DMS53 (cell line): ENCODE data around the gene SIGLEC1.

ENCODE experiments used
- DNase-seq: peaks from one replicate; lab custom pipeline; 2025; lab: John Stamatoyannopoulos, UW

SIGLEC1 gene

GRCh38 chr20:3728876-3729275, 16.5 kb upstream of the SIGLEC1 start:
- no peak for DNase-seq

GRCh38 chr20:3728354-3728753, 16.0 kb upstream of the SIGLEC1 start:
- DNase-seq, result no peak

DNA sequence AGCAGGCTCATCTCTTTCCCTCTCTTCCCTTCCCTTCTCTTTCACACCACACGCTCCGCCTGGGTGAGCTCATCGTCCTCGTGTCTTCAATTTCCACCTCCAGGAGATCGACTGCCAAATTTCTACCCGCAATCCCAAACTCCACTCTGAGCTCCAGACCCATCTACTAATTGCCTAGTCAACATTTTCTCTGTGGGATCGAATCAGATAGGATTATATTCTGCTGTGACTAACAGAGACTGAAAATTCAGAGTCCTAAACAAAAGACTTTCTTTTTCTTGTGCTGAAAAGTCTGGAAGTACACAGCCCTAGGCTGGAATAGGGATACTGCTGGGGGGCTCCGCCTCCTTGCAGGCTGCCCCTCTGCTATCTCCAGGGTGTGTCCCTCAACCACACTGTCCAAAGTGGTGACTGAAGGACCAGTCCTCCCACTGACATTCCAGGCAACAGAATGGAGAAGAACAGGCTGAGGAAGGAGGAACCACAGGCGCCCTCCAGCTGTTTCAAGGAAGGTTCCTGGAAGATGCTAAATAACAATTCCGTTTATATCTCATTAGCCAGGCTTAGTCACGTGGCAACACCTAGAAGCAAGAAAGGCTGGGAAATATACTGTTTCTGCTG, 15.1 kb upstream of the SIGLEC1 start:
- DNase-seq, result no peak

GRCh38 chr20:3724356-3724755, 12.0 kb upstream of the SIGLEC1 start:
- no peak for DNase-seq

DNA sequence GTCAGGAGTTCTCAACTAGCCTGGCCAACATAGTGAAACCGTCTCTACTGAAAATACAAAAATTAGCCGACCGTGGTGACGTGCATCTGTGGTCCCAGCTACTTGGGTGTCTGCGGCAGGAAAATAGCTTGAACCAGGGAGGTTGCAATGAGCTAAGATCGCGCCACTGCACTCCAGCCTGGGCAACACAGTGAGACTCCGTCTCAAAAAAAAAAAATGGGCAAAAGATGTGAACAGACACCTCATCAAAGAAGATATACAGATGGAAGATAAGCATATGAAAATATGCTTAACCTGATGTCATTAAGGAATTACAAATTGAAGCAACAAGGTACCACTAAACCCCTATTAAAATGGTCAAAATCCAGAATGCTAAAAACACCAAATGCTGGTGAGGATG, 10.9 kb upstream of the SIGLEC1 start:
- DNase-seq, result no peak

- no peak for DNase-seq
These were observed 9.5 kb upstream of the SIGLEC1 start for GRCh38 chr20:3721912-3722311.

GRCh38 chr20:3720626-3721025, 8.2 kb upstream of the SIGLEC1 start:
- DNase-seq, result no peak

GRCh38 chr20:3720068-3720467, 7.7 kb upstream of the SIGLEC1 start:
- DNase-seq, result no peak

- no peak for DNase-seq
These were observed 6.6 kb upstream of the SIGLEC1 start for GRCh38 chr20:3719046-3719445.

GRCh38 chr20:3716195-3716834, 3.9 kb upstream of the SIGLEC1 start:
- peak; percentile 78 for DNase-seq

DNA sequence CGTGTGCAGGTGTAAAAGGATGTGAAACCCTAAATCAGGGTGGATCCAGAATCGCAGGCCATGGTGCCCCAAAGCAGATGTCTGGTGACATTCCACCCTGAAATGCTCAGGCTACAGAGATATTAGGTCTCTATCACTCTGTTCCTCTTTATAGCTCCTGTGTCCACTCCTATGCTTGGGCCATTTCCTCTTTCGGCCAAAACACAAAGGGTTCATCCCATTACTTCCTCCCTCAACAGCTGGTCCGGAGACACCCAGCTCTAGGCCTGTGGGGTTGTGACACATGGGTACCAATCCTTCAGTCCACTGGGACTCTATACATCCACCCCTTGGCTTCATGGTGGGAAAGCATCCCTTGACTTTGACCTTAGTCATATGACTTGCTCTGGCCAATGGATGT, 1.7 kb upstream of the SIGLEC1 start:
- no peak for DNase-seq

DNA sequence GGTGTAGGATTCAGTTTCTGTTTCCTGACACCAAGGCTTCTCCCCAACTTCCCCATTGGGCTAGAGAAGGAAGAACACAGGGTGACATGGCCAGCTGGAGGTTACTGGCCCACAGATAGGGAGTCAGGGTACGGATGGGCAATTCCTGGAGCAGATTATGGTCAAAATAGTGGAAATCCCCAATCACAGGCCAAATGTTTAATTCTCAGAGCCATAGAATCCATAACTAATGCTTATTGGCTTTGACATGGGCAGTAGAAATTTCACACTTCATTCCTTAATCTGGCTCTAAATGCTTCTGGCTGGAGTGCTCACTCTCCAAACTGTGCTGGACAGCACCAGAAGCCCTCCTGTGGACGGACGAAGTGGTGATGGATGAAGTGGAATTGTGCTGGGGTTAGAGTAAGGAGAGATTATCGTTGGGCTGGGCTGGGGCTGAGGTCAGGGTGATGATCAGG, 887 bp downstream of the SIGLEC1 start:
- no peak for DNase-seq

- peak; percentile 58 for DNase-seq
These were observed 1.5 kb downstream of the SIGLEC1 start for GRCh38 chr20:3710703-3711483.

DNA sequence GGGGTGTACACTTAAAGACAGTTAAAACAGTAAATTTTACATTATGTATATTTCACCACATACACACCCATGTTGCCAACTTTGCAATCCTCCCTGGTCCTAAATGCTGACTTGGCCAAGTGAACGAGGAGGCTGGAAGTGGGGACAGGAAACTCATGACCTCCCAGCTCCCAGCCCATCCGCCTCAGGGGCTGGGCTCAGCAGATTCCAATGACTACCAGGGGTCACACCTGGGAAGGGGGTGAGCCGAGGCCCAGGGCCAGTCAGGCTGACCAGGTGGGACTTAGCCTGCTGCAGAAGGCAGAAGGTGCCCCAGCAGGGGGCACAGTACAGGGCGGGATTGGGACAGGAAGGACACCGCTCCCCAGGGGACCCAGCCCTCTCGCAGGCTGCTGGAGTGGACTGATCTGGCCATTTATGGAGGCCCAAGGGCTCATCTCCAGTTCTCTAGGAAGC, 2.4 kb downstream of the SIGLEC1 start:
- no peak for DNase-seq

DNA sequence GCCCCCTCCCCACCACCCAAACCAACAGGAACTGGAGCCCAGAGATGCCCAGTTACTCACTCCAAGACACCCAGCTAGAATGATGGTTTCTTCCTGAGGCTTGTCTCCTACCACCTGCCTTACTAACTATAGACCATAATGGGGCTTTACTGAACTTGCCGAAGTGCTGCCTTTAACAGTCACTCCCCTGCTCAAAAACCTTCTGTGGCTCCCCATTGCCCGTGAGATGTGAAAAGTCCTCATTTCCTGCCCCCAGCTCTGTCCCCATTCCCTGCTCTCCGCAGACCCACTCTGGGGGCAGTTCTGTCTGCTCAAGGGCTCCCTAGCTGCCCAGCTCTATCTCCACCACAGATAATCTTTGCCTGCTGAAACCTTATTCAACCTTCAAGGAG, 4.9 kb downstream of the SIGLEC1 start:
- DNase-seq, result no peak

- peak; percentile 23 for DNase-seq
These were observed 5.5 kb downstream of the SIGLEC1 start for GRCh38 chr20:3706774-3707507.

DNA sequence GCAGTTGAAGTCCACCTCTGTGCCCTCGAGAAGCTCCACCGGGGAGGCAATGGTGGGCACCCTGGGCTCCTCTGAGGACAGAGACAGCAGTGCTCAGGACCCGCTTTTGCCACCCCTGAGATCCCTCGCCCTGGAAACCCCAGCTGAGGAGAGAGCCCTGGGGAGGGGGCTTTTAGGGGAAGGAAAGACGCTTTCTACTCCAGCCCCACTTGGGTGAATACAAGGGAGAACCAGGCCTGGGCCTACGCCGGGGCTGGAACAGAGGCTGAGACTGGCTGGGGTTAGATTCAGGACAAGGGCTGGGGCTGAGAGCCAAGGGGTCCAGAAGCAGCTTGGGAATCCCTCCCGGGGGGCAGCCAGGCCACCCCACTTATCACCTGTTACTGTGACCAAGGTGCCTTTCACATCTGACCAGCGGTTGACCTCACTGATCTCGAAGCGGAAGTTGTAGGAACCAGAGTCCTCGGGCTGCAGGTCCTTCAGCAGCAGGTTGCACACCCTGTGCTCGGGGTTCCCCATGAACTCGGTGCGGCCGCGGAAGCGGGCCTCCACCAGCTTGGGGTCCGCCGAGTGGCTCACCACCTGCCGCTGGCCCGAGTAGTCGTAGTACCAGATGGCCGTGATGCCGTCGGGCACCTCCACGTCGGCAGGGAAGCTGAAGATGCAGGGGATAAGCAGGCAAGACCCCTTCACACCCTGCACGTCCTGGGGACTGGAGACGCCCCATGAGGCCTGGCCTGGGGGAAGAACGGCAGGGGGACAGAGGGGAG, 6.2 kb downstream of the SIGLEC1 start:
- no peak for DNase-seq

GRCh38 chr20:3705491-3705969, 6.9 kb downstream of the SIGLEC1 start:
- no peak for DNase-seq

DNA sequence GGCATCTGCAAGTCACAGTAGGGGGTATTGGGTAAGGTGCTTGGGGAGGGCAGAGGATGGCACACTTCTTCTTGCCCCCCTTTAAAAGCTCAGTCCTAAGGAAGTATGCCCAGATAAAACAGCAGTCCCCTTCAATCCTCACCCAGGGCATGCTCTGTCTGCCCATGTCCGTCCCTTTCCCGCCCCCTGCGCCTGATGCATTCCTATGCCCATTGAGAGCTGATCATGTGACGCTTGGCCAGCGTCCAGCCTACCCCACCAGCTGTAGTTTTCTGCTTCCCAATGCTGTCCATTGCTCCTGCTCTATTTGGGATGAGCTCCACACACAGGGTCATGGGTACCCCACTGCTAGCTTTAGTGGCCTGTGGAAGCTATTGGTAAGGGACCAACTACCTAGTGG, 8.3 kb downstream of the SIGLEC1 start:
- DNase-seq, result no peak

GRCh38 chr20:3702611-3703391, 9.6 kb downstream of the SIGLEC1 start:
- no peak for DNase-seq
